Liver (tissue), 9 donors: ENCODE measurements around the gene DDX54. TPM values are rescaled to one million over a fixed set of nuclear protein-coding genes. Genes with fewer than 3 reads are reported as not detected.

ENCODE experiments used
- DNase-seq: peaks from one replicate; pipeline ENCODE4 v3.0.0-alpha.2; 2017; ENCODE audit warnings: low spot score
- H3K27ac ChIP-seq, 2 donors: one replicate each; pipeline ENCODE4 v1.7.0; 2013; ENCODE audit warnings: inconsistent platforms in 2 of 2, low read length in 2 of 2, control low read depth in 1 of 2, low read depth in 1 of 2, mild to moderate bottlenecking in 1 of 2
- H3K27me3 ChIP-seq, 4 donors: one replicate each; pipeline versions ENCODE4 v1.6.1 to v1.7.0; 2013; ENCODE audit warnings: low read length in 3 of 4, inconsistent platforms in 1 of 4, mild to moderate bottlenecking in 1 of 4, moderate library complexity in 1 of 4; ENCODE audit not compliant: control insufficient read depth in 4 of 4, insufficient read depth in 4 of 4
- H3K36me3 ChIP-seq, 4 donors: one replicate each; pipeline versions ENCODE4 v1.6.1 to v1.7.0; 2013; ENCODE audit warnings: low read length in 3 of 4, mild to moderate bottlenecking in 3 of 4, low read depth in 1 of 4, moderate library complexity in 1 of 4; ENCODE audit not compliant: control insufficient read depth in 4 of 4, insufficient read depth in 3 of 4
- H3K4me1 ChIP-seq, 4 donors: one replicate each; pipeline versions ENCODE4 v1.6.1 to v1.7.0; 2013; ENCODE audit warnings: low read length in 3 of 4, mild to moderate bottlenecking in 3 of 4, moderate library complexity in 1 of 4; ENCODE audit not compliant: control insufficient read depth in 4 of 4, insufficient read depth in 4 of 4
- H3K4me3 ChIP-seq, 3 donors: one replicate each; pipeline versions ENCODE4 v1.6.1 to v1.7.0; 2013; ENCODE audit warnings: low read length in 3 of 3, control low read depth in 1 of 3, low read depth in 1 of 3, mild to moderate bottlenecking in 1 of 3
- H3K9ac ChIP-seq, 2 donors: one replicate each; pipeline ENCODE4 v1.7.0; 2013; ENCODE audit warnings: low read length in 2 of 2, mild to moderate bottlenecking in 2 of 2, moderate library complexity in 2 of 2, control low read depth in 1 of 2, low read depth in 1 of 2
- H3K9me3 ChIP-seq, 4 donors: one replicate each; pipeline versions ENCODE4 v1.6.1 to v1.7.0; 2013; ENCODE audit warnings: low read length in 3 of 4; ENCODE audit not compliant: control insufficient read depth in 4 of 4
- EGR1 ChIP-seq, 2 donors: IDR thresholded peaks; 2 replicates each; pipeline ENCODE4 v1.6.1; 2016 to 2018; ENCODE audit warnings: antibody characterized with exemption in 2 of 2, low read depth in 2 of 2
- GABPA ChIP-seq, 2 donors: IDR thresholded peaks in 1 of 2; conservative IDR thresholded peaks in 1 of 2; 2 replicates each; pipeline ENCODE4 v1.6.1; 2016; ENCODE audit warnings: antibody characterized with exemption in 2 of 2, mild to moderate bottlenecking in 1 of 2, moderate library complexity in 1 of 2
- HNF4G ChIP-seq: IDR thresholded peaks from 2 replicates; pipeline ENCODE4 v1.6.1; 2016; ENCODE audit warnings: antibody characterized with exemption
- JUND ChIP-seq, 2 donors: IDR thresholded peaks; 2 replicates each; pipeline ENCODE4 v1.6.1; 2016; ENCODE audit warnings: antibody characterized with exemption in 2 of 2
- RAD21 ChIP-seq, 2 donors: IDR thresholded peaks; 2 replicates each; pipeline ENCODE4 v1.6.1; 2016; ENCODE audit warnings: antibody characterized with exemption in 2 of 2, mild to moderate bottlenecking in 2 of 2
- RXRA ChIP-seq, 2 donors: IDR thresholded peaks; 2 replicates each; pipeline ENCODE4 v1.6.1; 2017 to 2018; ENCODE audit warnings: antibody characterized with exemption in 2 of 2, mild to moderate bottlenecking in 1 of 2
- SP1 ChIP-seq: IDR thresholded peaks from 2 replicates; pipeline ENCODE4 v1.6.1; 2018; ENCODE audit warnings: antibody characterized with exemption, mild to moderate bottlenecking
- YY1 ChIP-seq: IDR thresholded peaks from 2 replicates; pipeline ENCODE4 v1.6.1; 2016; ENCODE audit warnings: antibody characterized with exemption, mild to moderate bottlenecking
- WGBS: extraction: QIAGEN DNeasy Blood & Tissue Kit; methylation state at CpG from one replicate; pipeline ENCODE4 v1.1.7; 2013; 5-methylcytosine and 5-hydroxymethylcytosine counted together
- polyA plus RNA-seq, 2 donors: library from polyadenylated mRNA; stranded (reverse) in 1 of 2; unstranded in 1 of 2; fragments of 200-250 nt in 1 of 2; fragments of >200 nt in 1 of 2; fragmentation: Nextera tagmentation in 1 of 2; extraction: Ambion mirVana in 1 of 2; gene quantifications; one replicate each; pipeline versions ENCODE4 v1.2.1 to v1.2.3, GENCODE V29; 2013 to 2015
- total RNA-seq, 2 donors: library from RNA; depleted of rRNA; stranded (reverse); fragments of >200 nt; gene quantifications; one replicate each; pipeline ENCODE4 v1.2.3, GENCODE V29; 2014
- TF ChIP-seq, protein P1 (sequence below): IDR thresholded peaks from 2 replicates; pipeline ENCODE4 v1.6.1; 2016; ENCODE audit warnings: antibody characterized with exemption
- TF ChIP-seq, protein P2 (sequence below): fragments of 150-350 bp; IDR thresholded peaks from 2 replicates; pipeline ENCODE4 v1.5.1; 2017; ENCODE audit warnings: improper control_type of control experiment, low read depth, low read length; ENCODE audit not compliant: missing input control
- TF ChIP-seq, protein P3 (sequence below): IDR thresholded peaks from 2 replicates; pipeline ENCODE4 v1.6.1; 2016; ENCODE audit warnings: antibody characterized with exemption
- TF ChIP-seq, protein P4 (sequence below): IDR thresholded peaks from 2 replicates; pipeline ENCODE4 v1.6.1; 2016; ENCODE audit warnings: antibody characterized with exemption
- TF ChIP-seq, protein P5 (sequence below): IDR thresholded peaks from 2 replicates; pipeline ENCODE4 v1.6.1; 2016; ENCODE audit warnings: antibody characterized with exemption, mild to moderate bottlenecking
- donor health status: healthy.
- donor health status: healthy.
- donor health status: healthy.
- donor health status: healthy.
- donor health status: healthy.

Gene DDX54
- total and polyA plus RNA-seq, 4 donors = 20.2 to 28.4 (median 21.6) TPM

DNA sequence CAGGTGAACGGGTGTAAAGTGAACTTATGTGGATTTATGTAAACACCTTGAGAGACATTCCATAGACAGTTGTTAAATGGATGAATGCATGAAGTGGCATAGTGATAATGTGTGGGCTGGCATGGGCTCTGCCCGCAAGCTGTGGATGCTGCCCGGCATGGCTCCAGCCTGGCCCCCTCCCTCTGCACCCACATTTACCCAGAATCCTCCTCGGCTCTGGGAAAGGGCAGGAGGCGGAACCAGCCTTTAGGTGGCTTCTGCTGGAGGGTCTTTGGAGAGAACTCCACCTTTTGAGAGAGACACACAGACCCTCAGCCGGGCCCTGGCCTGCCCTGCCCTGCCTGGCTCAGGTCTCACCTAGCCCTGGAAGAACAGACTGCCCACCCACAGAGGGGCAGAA, 68.4 kb downstream of the DDX54 start:
- H3K27me3 ChIP-seq = peaks cover 0 to 3% (median 0%) of the 10 kb centered on the region in 4 donors
- no peaks in the 10 kb centered on the region for H3K4me1 ChIP-seq
- TF ChIP-seq SP1 = no peak
- TF ChIP-seq, protein P1, sequence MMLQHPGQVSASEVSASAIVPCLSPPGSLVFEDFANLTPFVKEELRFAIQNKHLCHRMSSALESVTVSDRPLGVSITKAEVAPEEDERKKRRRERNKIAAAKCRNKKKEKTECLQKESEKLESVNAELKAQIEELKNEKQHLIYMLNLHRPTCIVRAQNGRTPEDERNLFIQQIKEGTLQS = no peak
- TF ChIP-seq, protein P2, sequence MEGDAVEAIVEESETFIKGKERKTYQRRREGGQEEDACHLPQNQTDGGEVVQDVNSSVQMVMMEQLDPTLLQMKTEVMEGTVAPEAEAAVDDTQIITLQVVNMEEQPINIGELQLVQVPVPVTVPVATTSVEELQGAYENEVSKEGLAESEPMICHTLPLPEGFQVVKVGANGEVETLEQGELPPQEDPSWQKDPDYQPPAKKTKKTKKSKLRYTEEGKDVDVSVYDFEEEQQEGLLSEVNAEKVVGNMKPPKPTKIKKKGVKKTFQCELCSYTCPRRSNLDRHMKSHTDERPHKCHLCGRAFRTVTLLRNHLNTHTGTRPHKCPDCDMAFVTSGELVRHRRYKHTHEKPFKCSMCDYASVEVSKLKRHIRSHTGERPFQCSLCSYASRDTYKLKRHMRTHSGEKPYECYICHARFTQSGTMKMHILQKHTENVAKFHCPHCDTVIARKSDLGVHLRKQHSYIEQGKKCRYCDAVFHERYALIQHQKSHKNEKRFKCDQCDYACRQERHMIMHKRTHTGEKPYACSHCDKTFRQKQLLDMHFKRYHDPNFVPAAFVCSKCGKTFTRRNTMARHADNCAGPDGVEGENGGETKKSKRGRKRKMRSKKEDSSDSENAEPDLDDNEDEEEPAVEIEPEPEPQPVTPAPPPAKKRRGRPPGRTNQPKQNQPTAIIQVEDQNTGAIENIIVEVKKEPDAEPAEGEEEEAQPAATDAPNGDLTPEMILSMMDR = no peak
- no peak overlapping the region for H3K27ac ChIP-seq
- no peaks in the 10 kb centered on the region for H3K36me3 ChIP-seq
- DNase-seq = no peak
- no peak overlapping the region for H3K4me3 ChIP-seq
- no peaks in the 10 kb centered on the region for H3K9me3 ChIP-seq
- no peak overlapping the region for H3K9ac ChIP-seq
- WGBS = 74% methylated on average over 6 of the region's 6 CpGs

DNA sequence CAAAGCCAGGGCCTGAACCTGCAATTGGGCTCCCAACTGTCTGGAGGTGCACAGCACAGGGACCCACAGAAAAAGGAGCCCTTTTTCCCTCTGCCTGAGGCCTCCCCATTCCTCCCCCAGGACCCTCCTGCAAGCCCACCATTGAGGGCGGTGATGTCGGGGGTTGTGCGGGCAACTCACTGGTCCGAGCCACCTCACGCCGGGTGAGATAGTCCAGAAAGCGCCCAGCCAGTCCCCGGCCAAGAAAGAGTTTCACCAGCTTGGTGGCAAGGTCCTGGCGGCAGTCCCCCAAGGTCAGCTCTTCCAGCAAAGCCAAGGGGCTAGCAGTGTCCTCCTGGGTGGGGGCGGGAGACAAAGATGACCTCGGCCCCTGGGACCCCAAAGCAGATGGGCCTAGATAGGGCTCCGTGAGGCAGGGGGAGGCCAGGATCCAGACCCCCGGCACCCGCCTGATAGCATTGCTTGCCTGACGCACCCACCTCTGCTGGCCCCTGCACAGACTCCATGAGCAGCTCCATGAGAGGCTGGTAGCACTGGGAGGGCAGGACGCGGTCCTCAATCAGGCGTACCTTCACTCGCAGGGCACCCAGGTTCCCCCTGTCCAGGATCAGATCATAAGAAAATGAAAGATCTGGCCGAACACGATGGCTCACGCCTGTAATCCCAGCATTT, 69.7 kb downstream of the DDX54 start:
- Histone ChIP-seq H3K36me3 (no peaks in the 10 kb centered on the region), H3K4me3 (no peak overlapping the region), H3K27ac (no peak overlapping the region), H3K4me1 (no peaks in the 10 kb centered on the region), H3K27me3 (no peaks in the 10 kb centered on the region), H3K9ac (no peak overlapping the region), H3K9me3 (no peaks in the 10 kb centered on the region)
- DNase-seq = no peak
- TF ChIP-seq, protein P2 = no peak
- no peak for TF ChIP-seq HNF4G
- WGBS = 90% methylated on average over 22 of the region's 22 CpGs

DNA sequence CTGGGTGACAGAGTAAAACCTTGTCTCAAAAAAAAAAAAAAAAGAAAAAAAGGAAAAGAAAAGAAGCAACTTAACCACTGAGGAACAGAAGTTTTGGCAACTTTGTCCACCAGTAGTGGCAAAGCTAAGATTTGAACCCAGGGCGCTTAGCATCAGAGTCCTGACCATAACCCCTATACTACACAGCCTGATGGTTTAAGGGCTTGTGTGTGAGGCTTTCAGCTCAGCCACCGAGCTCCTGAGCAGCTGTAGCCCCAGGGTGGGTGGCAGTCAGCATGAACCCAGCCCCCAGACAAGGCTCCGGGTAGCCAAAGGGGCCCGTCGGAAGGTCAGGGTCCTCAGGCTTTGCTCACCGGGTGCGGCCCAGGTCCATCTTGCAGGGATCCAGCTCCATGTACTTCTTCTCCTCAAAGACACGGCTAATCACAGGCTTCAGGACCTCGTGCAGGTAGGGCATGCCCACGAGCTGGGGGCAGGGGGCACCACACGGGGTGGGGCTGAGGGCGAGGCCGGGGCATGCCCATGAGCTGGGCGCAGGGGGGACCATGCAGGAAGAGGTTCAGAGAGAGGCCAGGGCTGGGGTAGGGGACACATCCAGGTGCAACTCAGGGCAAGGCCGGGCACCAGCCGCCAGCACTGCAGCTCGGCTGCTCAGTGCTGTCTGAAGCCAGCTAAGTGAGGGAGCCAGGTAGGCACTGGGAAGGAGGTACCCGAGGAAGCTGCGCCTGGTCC, 70.7 kb downstream of the DDX54 start:
- no peaks in the 10 kb centered on the region for H3K27me3 ChIP-seq
- no peak overlapping the region for H3K27ac ChIP-seq
- 91% methylated on average over 19 of the region's 19 CpGs for WGBS
- H3K36me3 ChIP-seq = no peaks in the 10 kb centered on the region
- no peak overlapping the region for H3K4me3 ChIP-seq
- H3K4me1 ChIP-seq = no peaks in the 10 kb centered on the region
- no peaks in the 10 kb centered on the region for H3K9me3 ChIP-seq
- no peak overlapping the region for H3K9ac ChIP-seq
- DNase-seq = no peak
- TF ChIP-seq HNF4G (no peak), JUND (IDR thresholded peaks at IDR 0.05) (no peak), EGR1 (IDR thresholded peaks at IDR 0.05; ENCODE audit: low read depth in 2 of 2) (no peak), GABPA (IDR thresholded peaks at IDR 0.05 in 1 of 2, conservative IDR thresholded peaks at IDR 0.05 in 1 of 2) (no peak), YY1 (no peak), RXRA (IDR thresholded peaks at IDR 0.05) (no peak), SP1 (no peak), RAD21 (IDR thresholded peaks at IDR 0.05) (no peak)
- TF ChIP-seq, protein P3, sequence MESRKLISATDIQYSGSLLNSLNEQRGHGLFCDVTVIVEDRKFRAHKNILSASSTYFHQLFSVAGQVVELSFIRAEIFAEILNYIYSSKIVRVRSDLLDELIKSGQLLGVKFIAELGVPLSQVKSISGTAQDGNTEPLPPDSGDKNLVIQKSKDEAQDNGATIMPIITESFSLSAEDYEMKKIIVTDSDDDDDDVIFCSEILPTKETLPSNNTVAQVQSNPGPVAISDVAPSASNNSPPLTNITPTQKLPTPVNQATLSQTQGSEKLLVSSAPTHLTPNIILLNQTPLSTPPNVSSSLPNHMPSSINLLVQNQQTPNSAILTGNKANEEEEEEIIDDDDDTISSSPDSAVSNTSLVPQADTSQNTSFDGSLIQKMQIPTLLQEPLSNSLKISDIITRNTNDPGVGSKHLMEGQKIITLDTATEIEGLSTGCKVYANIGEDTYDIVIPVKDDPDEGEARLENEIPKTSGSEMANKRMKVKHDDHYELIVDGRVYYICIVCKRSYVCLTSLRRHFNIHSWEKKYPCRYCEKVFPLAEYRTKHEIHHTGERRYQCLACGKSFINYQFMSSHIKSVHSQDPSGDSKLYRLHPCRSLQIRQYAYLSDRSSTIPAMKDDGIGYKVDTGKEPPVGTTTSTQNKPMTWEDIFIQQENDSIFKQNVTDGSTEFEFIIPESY = no peak
- TF ChIP-seq, protein P1 = no peak
- TF ChIP-seq, protein P4, sequence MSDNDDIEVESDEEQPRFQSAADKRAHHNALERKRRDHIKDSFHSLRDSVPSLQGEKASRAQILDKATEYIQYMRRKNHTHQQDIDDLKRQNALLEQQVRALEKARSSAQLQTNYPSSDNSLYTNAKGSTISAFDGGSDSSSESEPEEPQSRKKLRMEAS = no peak
- TF ChIP-seq, protein P5, sequence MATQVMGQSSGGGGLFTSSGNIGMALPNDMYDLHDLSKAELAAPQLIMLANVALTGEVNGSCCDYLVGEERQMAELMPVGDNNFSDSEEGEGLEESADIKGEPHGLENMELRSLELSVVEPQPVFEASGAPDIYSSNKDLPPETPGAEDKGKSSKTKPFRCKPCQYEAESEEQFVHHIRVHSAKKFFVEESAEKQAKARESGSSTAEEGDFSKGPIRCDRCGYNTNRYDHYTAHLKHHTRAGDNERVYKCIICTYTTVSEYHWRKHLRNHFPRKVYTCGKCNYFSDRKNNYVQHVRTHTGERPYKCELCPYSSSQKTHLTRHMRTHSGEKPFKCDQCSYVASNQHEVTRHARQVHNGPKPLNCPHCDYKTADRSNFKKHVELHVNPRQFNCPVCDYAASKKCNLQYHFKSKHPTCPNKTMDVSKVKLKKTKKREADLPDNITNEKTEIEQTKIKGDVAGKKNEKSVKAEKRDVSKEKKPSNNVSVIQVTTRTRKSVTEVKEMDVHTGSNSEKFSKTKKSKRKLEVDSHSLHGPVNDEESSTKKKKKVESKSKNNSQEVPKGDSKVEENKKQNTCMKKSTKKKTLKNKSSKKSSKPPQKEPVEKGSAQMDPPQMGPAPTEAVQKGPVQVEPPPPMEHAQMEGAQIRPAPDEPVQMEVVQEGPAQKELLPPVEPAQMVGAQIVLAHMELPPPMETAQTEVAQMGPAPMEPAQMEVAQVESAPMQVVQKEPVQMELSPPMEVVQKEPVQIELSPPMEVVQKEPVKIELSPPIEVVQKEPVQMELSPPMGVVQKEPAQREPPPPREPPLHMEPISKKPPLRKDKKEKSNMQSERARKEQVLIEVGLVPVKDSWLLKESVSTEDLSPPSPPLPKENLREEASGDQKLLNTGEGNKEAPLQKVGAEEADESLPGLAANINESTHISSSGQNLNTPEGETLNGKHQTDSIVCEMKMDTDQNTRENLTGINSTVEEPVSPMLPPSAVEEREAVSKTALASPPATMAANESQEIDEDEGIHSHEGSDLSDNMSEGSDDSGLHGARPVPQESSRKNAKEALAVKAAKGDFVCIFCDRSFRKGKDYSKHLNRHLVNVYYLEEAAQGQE = no peak
